ENCODE results near the gene DNAJB8. TPM values are rescaled to one million over a fixed set of nuclear protein-coding genes. Genes with fewer than 3 reads are reported as not detected.

Gene DNAJB8
- total RNA-seq, 1 donor from 2014 or later: not detected

GRCh38 chr3:128499724-128500275 is 33.1 kb upstream of the DNAJB8 start:
- no peak overlapping the region for H3K27ac Mint-ChIP-seq
- H3K9me3 Mint-ChIP-seq: no peaks in the 10 kb centered on the region
- H3K4me3 Mint-ChIP-seq (ENCODE audit: low read depth): no peak overlapping the region
- H3K4me1 Mint-ChIP-seq (ENCODE audit: low read depth): peaks cover 6% of the 10 kb centered on the region
- DNase-seq (ENCODE audit: low spot score): no peak
- peaks cover 50% of the 10 kb centered on the region for H3K27me3 Mint-ChIP-seq (ENCODE audit: low read depth)
- intact Hi-C loops (cut with micrococcal nuclease): loop anchor here (10.0 kb wide), 1 partner anchor 105 kb away; no protein-coding TSS in a partner anchor
- no peaks in the 10 kb centered on the region for H3K36me3 Mint-ChIP-seq (ENCODE audit: low read depth)

DNA sequence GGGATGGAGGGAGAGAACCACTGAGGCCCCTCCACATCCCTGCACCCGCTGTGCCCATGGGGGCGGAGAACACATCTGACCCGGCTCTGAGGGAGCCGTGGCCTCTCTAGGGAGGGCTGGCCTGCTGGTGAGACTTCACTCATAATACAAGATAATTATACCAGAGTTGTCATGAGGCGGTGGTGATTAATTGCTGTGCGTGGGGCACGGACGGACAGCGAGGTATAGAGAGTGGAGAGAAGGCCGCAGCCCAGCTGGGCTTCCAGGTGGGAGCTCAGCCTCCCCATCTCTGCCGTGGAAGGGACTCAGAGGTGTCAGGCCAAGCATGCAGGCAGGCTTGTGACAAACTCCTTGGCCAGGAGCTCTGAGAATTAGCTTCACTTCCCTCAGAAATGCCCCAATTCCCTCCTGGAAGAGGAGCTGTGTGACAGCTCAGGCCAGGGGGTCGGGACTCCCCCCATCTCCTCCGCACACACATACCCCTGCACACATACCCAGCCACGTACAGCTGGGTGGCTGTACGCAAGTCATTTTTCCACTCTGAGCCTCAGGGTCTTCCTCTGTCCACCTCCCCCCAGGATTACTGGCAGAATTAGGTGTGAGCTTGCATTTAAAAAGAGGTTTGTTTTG is 32.3 kb upstream of the DNAJB8 start:
- Mint-ChIP-seq H3K36me3 (ENCODE audit: low read depth) (no peaks in the 10 kb centered on the region), H3K9me3 (no peaks in the 10 kb centered on the region), H3K4me1 (ENCODE audit: low read depth) (peaks cover 6% of the 10 kb centered on the region), H3K27me3 (ENCODE audit: low read depth) (peaks cover 57% of the 10 kb centered on the region), H3K27ac (no peak overlapping the region), H3K4me3 (ENCODE audit: low read depth) (peak overlapping the region; percentile 67)
- no peak for DNase-seq (ENCODE audit: low spot score)
- intact Hi-C loops (cut with micrococcal nuclease): loop anchor here (10.0 kb wide), 1 partner anchor 106 kb away; no protein-coding TSS in a partner anchor

- H3K9me3 Mint-ChIP-seq: no peaks in the 10 kb centered on the region
- H3K27me3 Mint-ChIP-seq (ENCODE audit: low read depth): peaks cover 61% of the 10 kb centered on the region
- H3K4me1 Mint-ChIP-seq (ENCODE audit: low read depth): peaks cover 8% of the 10 kb centered on the region
- peak overlapping the region; percentile 67 for H3K4me3 Mint-ChIP-seq (ENCODE audit: low read depth)
- H3K36me3 Mint-ChIP-seq (ENCODE audit: low read depth): no peaks in the 10 kb centered on the region
- intact Hi-C loops (cut with micrococcal nuclease): loop anchor here (10.0 kb wide), 1 partner anchor 107 kb away; no protein-coding TSS in a partner anchor
- no peak overlapping the region for H3K27ac Mint-ChIP-seq
- DNase-seq (ENCODE audit: low spot score): no peak
Observed at GRCh38 chr3:128498127-128498626, 31.5 kb upstream of the DNAJB8 start.

- Mint-ChIP-seq H3K4me3 (ENCODE audit: low read depth) (peak overlapping the region; percentile 71), H3K36me3 (ENCODE audit: low read depth) (no peaks in the 10 kb centered on the region), H3K9me3 (no peaks in the 10 kb centered on the region), H3K4me1 (ENCODE audit: low read depth) (peaks cover 8% of the 10 kb centered on the region), H3K27ac (no peak overlapping the region), H3K27me3 (ENCODE audit: low read depth) (peaks cover 58% of the 10 kb centered on the region)
- DNase-seq (ENCODE audit: low spot score): peak; percentile 61
- intact Hi-C loops (cut with micrococcal nuclease): loop anchor here (1.0 to 10.0 kb wide), 2 partner anchors 71 to 107 kb away; no protein-coding TSS in a partner anchor
Observed at GRCh38 chr3:128497305-128498126, 30.8 kb upstream of the DNAJB8 start.

DNA sequence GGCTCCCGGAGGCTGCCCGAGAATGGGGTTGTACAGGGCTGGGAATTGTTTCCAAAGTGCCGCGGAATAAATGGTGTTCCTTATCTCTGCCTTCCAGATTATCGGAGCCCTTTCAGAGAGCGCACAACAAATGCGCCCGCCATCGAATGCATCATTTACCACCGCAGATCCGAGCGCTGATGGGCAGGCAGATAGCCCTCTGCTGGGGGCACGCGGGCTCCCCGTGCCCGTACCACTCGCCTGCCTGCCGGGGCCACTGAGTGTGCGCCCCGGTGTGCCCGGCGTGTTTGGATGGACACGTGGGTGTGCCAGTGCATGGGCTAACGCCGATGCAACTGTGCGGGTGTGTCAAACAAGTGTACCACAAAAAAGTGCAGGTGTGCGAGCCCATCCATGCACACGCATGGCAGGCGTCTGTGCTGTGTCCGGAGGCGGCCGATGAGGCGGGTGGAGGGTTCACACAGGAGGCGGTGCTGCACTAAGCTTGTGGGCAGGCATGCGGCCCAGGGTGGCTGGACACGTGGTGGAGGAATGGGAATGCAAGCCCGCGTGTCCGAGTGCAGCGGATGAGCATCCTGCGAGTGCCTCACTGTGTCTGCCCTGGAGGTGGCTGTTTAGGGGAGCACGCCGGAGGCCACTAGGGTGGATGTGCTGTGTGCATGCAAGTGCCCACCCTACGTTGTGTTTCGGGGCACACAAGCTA is 30.1 kb upstream of the DNAJB8 start:
- H3K4me1 Mint-ChIP-seq (ENCODE audit: low read depth): peaks cover 8% of the 10 kb centered on the region
- intact Hi-C loops (cut with micrococcal nuclease): loop anchor here (1.0 to 10.0 kb wide), 2 partner anchors 70 to 108 kb away; no protein-coding TSS in a partner anchor
- no peaks in the 10 kb centered on the region for H3K9me3 Mint-ChIP-seq
- peaks cover 61% of the 10 kb centered on the region for H3K27me3 Mint-ChIP-seq (ENCODE audit: low read depth)
- H3K27ac Mint-ChIP-seq: no peak overlapping the region
- peak overlapping the region; percentile 71 for H3K4me3 Mint-ChIP-seq (ENCODE audit: low read depth)
- H3K36me3 Mint-ChIP-seq (ENCODE audit: low read depth): no peaks in the 10 kb centered on the region
- DNase-seq (ENCODE audit: low spot score): no peak

DNA sequence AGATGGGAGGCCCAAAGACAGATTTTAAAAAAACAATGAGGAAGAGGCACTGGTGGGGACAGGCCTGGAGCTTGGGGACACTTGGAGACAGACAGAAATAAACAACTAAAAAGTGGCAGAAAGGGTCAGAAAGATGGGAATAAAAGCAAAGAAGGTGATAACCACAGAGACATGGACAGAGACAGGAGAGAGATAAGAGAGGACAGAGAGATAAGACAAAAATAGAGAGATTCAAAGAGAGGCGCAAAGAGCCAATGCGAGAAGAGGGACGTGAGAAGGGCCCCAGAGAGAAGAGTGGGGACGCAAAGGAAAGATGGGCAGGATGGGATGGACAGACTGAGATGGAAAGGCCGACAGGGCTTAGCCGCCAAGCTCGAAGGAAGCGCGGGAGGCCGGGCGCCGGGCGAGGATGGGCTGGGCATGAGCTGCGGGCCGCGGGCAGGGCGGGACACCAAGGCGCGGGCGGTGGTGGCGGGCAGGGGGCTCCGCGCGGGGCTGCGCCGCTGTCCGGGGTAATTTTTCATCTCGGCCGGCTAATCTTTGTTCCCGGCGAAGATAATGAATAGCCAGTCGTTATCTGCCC is 29.4 kb upstream of the DNAJB8 start:
- Mint-ChIP-seq H3K36me3 (ENCODE audit: low read depth) (no peaks in the 10 kb centered on the region), H3K4me1 (ENCODE audit: low read depth) (peaks cover 8% of the 10 kb centered on the region), H3K4me3 (ENCODE audit: low read depth) (peak overlapping the region; percentile 28), H3K27ac (no peak overlapping the region), H3K9me3 (no peaks in the 10 kb centered on the region), H3K27me3 (ENCODE audit: low read depth) (peaks cover 65% of the 10 kb centered on the region)
- no peak for DNase-seq (ENCODE audit: low spot score)
- intact Hi-C loops (cut with micrococcal nuclease): loop anchor here (10.0 kb wide), 1 partner anchor 109 kb away; no protein-coding TSS in a partner anchor

DNA sequence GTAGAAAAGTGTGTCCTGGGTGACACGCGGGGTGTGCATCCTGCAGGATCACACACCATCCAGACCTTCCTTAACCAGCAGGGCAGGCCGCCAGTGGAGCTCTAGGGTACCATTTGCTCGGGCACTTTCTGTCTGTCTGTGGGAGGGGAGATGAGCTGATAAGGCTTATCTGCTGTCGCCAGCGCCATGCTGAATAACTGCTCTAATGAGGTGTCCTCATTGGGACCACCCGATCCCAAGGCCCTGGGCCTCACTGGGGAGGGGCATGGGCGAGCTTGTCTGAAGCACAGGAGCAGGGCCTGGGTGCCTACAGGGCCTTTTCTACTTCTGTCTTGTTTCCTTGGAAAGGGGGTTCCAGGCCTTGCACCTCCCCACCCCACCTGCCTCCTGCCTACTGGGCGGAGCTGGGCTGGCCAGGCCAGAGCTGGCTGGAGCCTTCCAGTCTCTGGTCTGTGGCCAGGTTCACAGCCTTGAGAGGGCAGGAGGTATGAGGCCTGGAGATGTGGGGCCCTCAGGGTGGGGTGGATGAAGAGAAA is 28.8 kb upstream of the DNAJB8 start:
- Mint-ChIP-seq H3K9me3 (no peaks in the 10 kb centered on the region), H3K36me3 (ENCODE audit: low read depth) (no peaks in the 10 kb centered on the region), H3K4me1 (ENCODE audit: low read depth) (peaks cover 8% of the 10 kb centered on the region), H3K4me3 (ENCODE audit: low read depth) (peak overlapping the region; percentile 28), H3K27ac (no peak overlapping the region), H3K27me3 (ENCODE audit: low read depth) (peaks cover 64% of the 10 kb centered on the region)
- DNase-seq (ENCODE audit: low spot score): no peak
- intact Hi-C loops (cut with micrococcal nuclease): loop anchor here (10.0 kb wide), 1 partner anchor 109 kb away; no protein-coding TSS in a partner anchor

DNA sequence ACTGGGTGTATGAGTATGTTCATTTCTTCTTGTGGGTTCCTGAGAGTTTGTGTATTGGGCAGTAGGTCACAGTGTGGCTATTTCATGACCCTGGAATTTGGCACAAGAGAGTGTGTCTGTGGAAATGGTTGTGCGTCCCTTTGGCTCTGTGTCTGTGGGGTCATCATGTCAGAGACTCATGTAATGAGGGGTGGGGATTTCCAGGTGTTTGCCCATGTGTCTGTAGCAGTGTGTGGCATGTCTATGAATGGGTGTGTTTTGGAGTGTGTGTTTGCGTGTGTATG is 27.6 kb upstream of the DNAJB8 start:
- Mint-ChIP-seq H3K4me1 (ENCODE audit: low read depth) (peaks cover 14% of the 10 kb centered on the region), H3K27ac (no peak overlapping the region), H3K27me3 (ENCODE audit: low read depth) (peaks cover 67% of the 10 kb centered on the region), H3K9me3 (no peaks in the 10 kb centered on the region), H3K4me3 (ENCODE audit: low read depth) (no peak overlapping the region), H3K36me3 (ENCODE audit: low read depth) (no peaks in the 10 kb centered on the region)
- intact Hi-C loops (cut with micrococcal nuclease): loop anchor here (5.0 to 10.0 kb wide), 2 partner anchors 110 to 1478 kb away; partner anchors contain the start of gene TRH
- DNase-seq (ENCODE audit: low spot score): no peak

GRCh38 chr3:128493570-128494366 is 27.1 kb upstream of the DNAJB8 start:
- H3K9me3 Mint-ChIP-seq: no peaks in the 10 kb centered on the region
- intact Hi-C loops (cut with micrococcal nuclease): loop anchor here (5.0 to 10.0 kb wide), 2 partner anchors 111 to 1479 kb away; partner anchors contain the start of gene TRH
- H3K4me1 Mint-ChIP-seq (ENCODE audit: low read depth): peaks cover 14% of the 10 kb centered on the region
- H3K4me3 Mint-ChIP-seq (ENCODE audit: low read depth): no peak overlapping the region
- no peaks in the 10 kb centered on the region for H3K36me3 Mint-ChIP-seq (ENCODE audit: low read depth)
- H3K27me3 Mint-ChIP-seq (ENCODE audit: low read depth): peaks cover 63% of the 10 kb centered on the region
- H3K27ac Mint-ChIP-seq: peak overlapping the region; percentile 35
- DNase-seq (ENCODE audit: low spot score): no peak

- Mint-ChIP-seq H3K4me1 (ENCODE audit: low read depth) (peaks cover 14% of the 10 kb centered on the region), H3K27ac (peak within 1 kb of the TSS; percentile 35), H3K36me3 (ENCODE audit: low read depth) (no peaks in the 10 kb centered on the region), H3K9me3 (no peaks in the 10 kb centered on the region), H3K4me3 (ENCODE audit: low read depth) (no peak within 1 kb of the TSS), H3K27me3 (ENCODE audit: low read depth) (peaks cover 62% of the 10 kb centered on the region)
- intact Hi-C loops (cut with micrococcal nuclease): loop anchor here (5.0 to 10.0 kb wide), 2 partner anchors 112 to 1479 kb away; partner anchors contain the start of gene TRH
- DNase-seq (ENCODE audit: low spot score): no peak
Observed at GRCh38 chr3:128492671-128493569, 26.2 kb upstream of the DNAJB8 start, which contains the start of gene GATA2. Gene GATA2, minus strand, starts transcription at chr3:128493201. Its CDS starts 6,170 bp downstream, at chr3:128487031.
